Measurements from ENCODE around the gene FLVCR1. TPM values are rescaled to one million over a fixed set of nuclear protein-coding genes. Genes with fewer than 3 reads are reported as not detected.

Gene FLVCR1
- total RNA-seq, 1 donor from 2014 or later: 18.4 TPM

GRCh38 chr1:212914789-212915188 lies 56.7 kb downstream of the FLVCR1 start:
- no peaks in the 10 kb centered on the region for H3K36me3 Mint-ChIP-seq (ENCODE audit: low read depth, unreplicated experiment)
- TF ChIP-seq CTCF (IDR thresholded peaks at IDR 0.05; ENCODE audit: unreplicated experiment): no peak
- H3K27me3 Mint-ChIP-seq (ENCODE audit: unreplicated experiment): peaks cover 10% of the 10 kb centered on the region
- no peak overlapping the region for H3K4me3 Mint-ChIP-seq (ENCODE audit: unreplicated experiment)
- DNase-seq (ENCODE audit: low spot score): no peak
- no peak overlapping the region for H3K27ac Mint-ChIP-seq (ENCODE audit: unreplicated experiment)
- peaks cover 28% of the 10 kb centered on the region for H3K4me1 Mint-ChIP-seq (ENCODE audit: unreplicated experiment)
- no peaks in the 10 kb centered on the region for H3K9me3 Mint-ChIP-seq (ENCODE audit: unreplicated experiment)

- DNase-seq (ENCODE audit: low spot score): peak; percentile 20
- H3K4me1 Mint-ChIP-seq (ENCODE audit: unreplicated experiment): peaks cover 25% of the 10 kb centered on the region
- peak; percentile 33 for TF ChIP-seq CTCF (IDR thresholded peaks at IDR 0.05; ENCODE audit: unreplicated experiment)
- H3K4me3 Mint-ChIP-seq (ENCODE audit: unreplicated experiment): no peak overlapping the region
- H3K27ac Mint-ChIP-seq (ENCODE audit: unreplicated experiment): no peak overlapping the region
- no peaks in the 10 kb centered on the region for H3K36me3 Mint-ChIP-seq (ENCODE audit: low read depth, unreplicated experiment)
- no peaks in the 10 kb centered on the region for H3K9me3 Mint-ChIP-seq (ENCODE audit: unreplicated experiment)
- peaks cover 11% of the 10 kb centered on the region for H3K27me3 Mint-ChIP-seq (ENCODE audit: unreplicated experiment)
These were observed 57.4 kb downstream of the FLVCR1 start for GRCh38 chr1:212915245-212916091.

- H3K4me1 Mint-ChIP-seq (ENCODE audit: unreplicated experiment): peaks cover 23% of the 10 kb centered on the region
- peak; percentile 32 for DNase-seq (ENCODE audit: low spot score)
- no peak for TF ChIP-seq CTCF (IDR thresholded peaks at IDR 0.05; ENCODE audit: unreplicated experiment)
- no peaks in the 10 kb centered on the region for H3K9me3 Mint-ChIP-seq (ENCODE audit: unreplicated experiment)
- H3K27ac Mint-ChIP-seq (ENCODE audit: unreplicated experiment): peak overlapping the region; percentile 75
- H3K27me3 Mint-ChIP-seq (ENCODE audit: unreplicated experiment): peaks cover 11% of the 10 kb centered on the region
- no peak overlapping the region for H3K4me3 Mint-ChIP-seq (ENCODE audit: unreplicated experiment)
- no peaks in the 10 kb centered on the region for H3K36me3 Mint-ChIP-seq (ENCODE audit: low read depth, unreplicated experiment)
These were observed 58.5 kb downstream of the FLVCR1 start for GRCh38 chr1:212916481-212917133.

- H3K27ac Mint-ChIP-seq (ENCODE audit: unreplicated experiment): peak overlapping the region; percentile 75
- H3K4me1 Mint-ChIP-seq (ENCODE audit: unreplicated experiment): peaks cover 23% of the 10 kb centered on the region
- H3K27me3 Mint-ChIP-seq (ENCODE audit: unreplicated experiment): peaks cover 11% of the 10 kb centered on the region
- no peak overlapping the region for H3K4me3 Mint-ChIP-seq (ENCODE audit: unreplicated experiment)
- TF ChIP-seq CTCF (IDR thresholded peaks at IDR 0.05; ENCODE audit: unreplicated experiment): no peak
- H3K36me3 Mint-ChIP-seq (ENCODE audit: low read depth, unreplicated experiment): no peaks in the 10 kb centered on the region
- DNase-seq (ENCODE audit: low spot score): no peak
- H3K9me3 Mint-ChIP-seq (ENCODE audit: unreplicated experiment): no peaks in the 10 kb centered on the region
These were observed 59.0 kb downstream of the FLVCR1 start for GRCh38 chr1:212917134-212917485.

- H3K36me3 Mint-ChIP-seq (ENCODE audit: low read depth, unreplicated experiment): no peaks in the 10 kb centered on the region
- no peak overlapping the region for H3K27ac Mint-ChIP-seq (ENCODE audit: unreplicated experiment)
- H3K4me1 Mint-ChIP-seq (ENCODE audit: unreplicated experiment): peaks cover 23% of the 10 kb centered on the region
- no peak for TF ChIP-seq CTCF (IDR thresholded peaks at IDR 0.05; ENCODE audit: unreplicated experiment)
- H3K9me3 Mint-ChIP-seq (ENCODE audit: unreplicated experiment): no peaks in the 10 kb centered on the region
- DNase-seq (ENCODE audit: low spot score): no peak
- H3K27me3 Mint-ChIP-seq (ENCODE audit: unreplicated experiment): peaks cover 11% of the 10 kb centered on the region
- no peak overlapping the region for H3K4me3 Mint-ChIP-seq (ENCODE audit: unreplicated experiment)
These were observed 59.8 kb downstream of the FLVCR1 start for GRCh38 chr1:212917858-212918257.
